Measurements from ENCODE around the gene PSME4.
"Not testable (repeated sequence)": the region's sequence is repeated elsewhere in the genome, so short reads cannot be mapped to it uniquely, and the experiment has no call there.

PSME4 gene

DNA sequence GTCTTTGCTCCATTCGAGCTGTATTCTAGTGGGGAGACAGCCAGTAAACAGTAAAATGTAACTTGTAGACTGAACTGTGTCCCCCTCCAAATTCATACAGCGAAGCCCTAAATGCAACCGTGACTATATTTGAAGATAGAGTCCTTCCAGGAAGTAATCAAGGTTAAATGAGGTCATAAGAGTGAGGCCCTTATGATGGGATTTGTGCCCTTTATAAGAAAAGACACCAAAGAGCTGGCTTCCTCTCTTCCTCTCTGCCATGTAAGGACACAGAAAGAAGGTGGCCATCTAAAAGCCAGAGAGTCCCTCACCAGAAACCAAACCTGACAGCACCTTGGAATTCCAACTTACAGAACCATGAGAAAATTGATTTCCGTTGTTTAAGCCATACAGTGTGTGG, 142.5 kb downstream of the PSME4 start:
- no peak for DNase-seq

DNA sequence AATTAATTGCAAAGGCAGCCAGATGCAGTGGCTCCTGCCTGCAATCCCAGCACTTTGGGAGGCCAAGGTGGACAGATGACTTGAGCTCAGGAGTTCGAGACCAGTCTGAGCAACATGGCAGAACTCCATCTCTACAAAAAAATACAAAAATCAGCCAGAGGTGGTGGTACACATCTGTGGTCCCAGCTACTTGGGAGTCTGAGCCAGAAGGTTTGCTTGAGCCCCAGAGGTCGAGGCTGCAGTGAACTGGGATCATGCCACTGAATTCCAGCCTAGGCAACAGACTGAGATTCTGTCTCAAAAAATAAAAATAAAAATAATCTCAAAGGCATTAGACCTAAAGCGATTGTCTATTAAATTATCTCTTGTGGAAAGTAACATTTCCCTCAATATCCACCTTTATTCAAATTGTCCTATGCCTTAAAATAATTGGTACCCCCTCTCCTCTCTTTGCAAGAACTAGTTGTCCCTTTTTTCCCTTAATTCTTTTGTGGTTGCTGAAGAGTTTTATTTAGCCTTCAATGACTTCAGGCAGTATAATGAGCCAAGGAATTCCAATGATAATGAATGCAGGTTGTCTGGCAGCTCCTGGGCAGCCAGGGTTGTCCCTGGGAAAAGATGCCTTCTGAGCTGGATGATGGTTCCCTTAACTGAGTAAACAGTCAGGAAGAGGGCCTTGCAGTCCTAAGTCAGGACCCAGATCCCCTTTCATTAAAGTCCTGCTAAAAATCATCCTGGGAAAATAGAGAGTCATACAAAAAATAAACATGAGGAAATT, 143.2 kb downstream of the PSME4 start:
- DNase-seq, result no peak

DNA sequence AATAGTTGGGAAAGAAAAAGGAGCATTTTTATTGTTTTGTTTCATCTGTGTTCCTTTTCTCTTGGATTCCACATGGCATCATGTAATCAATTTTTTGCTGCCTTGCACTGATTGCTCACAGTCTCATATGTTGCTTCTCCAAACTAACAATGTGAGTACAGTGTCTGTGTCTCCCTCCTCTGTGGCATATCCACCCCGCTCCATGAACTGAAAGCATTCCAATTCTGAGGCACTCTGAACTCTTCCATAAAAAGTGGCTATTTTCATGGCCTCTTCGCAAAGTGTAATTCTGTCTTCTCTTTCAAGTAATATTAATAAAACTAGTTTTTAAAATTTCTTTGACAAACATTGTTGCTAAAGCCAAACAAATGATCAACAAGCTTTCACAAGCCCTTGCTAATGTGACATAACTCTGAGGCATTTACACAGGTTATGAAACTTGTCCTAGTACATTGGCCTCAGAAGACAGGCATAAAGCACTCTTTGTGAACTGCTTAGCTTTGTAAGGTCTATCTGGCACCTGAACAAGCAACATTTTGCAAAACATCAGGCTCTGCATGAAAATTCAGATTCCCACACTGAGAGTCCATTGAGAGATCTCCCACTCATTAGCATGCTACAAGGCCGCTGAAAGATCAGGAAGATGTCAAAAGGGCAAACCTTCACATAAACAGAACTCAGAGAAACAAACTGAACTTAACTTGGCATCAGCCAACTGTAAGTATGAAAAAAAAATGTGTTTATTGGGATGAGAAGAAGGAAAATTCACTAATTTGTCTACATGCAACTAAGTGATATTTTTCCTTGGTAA, 144.0 kb downstream of the PSME4 start:
- no peak for DNase-seq

DNA sequence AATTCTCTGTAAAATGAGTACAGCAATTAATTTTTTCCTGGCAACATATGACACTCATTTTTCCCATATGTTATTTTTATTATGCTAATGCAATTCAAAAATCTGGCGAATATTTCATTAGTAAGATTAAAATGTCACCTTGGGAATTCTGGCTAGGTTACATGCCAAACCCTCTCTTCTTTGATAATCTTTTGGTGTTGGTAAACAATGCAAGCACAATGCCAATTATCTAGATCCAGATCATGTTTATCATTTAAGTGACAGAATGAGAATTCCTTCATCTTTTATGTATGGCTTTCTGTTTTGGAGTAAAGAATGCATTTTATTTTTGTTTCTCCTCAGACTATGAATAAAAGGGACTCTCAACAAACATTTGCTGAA, 144.8 kb downstream of the PSME4 start:
- no peak for DNase-seq

DNA sequence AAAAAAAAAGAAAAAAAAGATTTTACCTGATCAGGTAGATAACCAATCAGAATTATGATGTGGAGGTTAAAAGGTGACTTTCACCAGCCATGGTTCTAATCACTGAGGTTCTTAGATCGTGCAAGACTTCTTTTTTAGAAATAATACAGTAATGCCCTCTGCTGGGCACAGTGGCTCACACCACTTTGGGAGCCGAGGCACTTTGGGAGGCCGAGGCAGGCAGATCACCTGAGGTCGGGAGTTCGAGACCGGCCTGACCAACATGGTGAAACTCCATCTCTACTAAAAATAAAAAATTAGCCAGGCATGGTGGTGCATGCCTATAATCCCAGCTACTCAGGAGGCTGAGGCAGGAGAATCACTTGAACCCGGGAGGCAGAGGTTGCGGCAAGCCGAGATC, 147.2 kb downstream of the PSME4 start:
- DNase-seq, result not testable (repeated sequence)

DNA sequence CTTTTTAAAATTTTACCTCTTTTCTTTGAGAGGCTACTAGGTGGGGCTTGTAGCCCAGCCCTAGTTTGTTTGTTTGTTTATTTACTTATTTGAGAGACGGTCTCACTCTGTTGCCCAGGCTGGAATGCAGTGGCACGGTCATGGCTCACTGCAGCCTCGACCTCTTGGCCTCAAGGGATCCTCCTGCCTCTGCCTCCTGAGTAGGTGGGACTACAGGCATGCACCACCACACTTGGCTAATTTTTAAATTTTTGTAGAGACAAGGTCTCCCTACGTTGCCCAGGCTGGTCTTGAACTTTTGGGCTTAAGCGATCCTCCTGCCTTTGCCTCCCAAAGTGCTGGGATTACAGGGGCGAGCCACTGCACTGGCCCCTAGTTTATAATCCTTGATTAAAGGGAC, 149.0 kb downstream of the PSME4 start:
- DNase-seq, result no peak

DNA sequence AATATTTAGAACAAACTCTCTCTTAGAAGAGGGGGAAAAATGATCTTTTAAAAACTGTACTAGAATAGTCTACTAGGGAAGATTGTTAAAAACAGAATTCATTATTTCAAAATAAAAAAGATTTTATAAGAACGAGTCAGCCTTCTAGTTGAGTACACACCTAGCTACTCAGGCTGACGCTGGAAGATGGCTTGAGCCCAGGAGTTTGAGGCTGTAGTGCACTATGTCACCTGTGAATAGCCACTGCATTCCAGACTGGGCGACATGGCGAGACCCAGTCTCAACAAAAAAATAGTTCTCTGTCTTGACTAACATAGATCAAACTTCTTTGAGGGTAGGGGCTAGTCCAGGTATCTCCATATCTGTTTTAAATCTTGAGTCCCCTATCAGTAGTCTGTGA, 150.1 kb downstream of the PSME4 start:
- no peak for DNase-seq

DNA sequence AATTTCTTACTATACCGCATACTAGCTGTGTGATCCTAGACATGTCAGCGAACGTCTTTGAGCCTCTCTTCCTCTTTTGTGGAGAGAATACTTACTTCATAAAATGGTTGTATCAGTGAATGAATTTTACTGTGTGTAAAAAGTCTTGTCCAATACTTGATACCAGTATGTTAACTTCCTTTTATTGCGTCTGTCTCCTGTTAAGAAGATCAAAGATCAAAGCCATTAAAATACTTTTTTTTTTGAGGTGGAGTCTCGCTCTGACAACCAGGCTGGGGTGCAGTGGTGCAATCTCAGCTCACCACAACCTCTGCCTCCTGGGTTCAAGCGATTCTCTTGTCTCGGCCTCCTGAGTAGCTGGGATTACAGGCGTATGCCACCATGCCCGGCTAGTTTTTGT, 150.7 kb downstream of the PSME4 start:
- DNase-seq, result no peak

DNA sequence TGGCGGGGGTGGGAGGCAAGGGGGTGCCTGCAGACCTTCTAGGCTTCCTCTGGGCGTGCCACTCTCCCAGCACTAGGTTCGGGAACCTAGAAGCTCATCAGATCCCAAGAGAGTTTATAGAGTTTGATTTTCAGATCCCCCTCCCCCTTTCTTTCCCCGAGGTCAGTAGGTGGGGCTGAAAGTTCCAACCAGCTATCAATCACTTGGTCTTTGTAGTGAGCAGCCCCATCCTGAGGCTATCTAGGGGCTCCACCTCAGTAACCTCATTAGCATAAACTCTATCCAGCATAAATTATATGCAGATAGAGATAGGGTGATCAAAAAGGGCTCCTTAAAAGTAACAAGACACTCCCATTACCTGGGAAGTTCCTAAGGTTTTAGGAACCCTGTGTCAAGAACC, 151.2 kb downstream of the PSME4 start:
- DNase-seq, result no peak

DNA sequence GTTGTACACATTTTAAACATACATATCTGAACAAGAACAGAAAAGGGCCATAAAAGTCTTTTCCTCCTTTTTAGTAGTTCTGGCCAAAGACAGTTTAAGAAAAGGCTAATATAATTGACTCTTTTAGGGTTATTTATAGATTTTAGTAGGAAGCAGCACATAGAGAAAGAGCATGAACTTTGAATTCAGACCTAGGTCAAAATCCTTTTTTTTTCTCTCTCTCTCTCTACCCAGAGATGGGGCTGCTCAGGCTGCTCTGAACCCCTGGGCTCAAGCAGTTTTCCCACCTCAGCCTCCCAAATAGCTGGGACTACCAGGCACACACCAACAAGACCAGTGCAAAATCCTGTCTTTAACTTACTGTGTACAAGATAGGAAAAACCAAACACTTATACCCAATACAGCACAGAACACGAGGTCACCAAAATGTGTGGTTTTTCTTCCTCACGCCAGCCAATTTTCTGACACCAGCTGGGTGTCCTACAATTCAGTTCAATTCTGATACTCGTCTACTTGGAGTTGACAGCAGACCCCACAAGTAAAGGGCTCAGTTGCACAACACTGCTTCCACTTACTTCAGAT, 151.8 kb downstream of the PSME4 start:
- no peak for DNase-seq
